GM23338 (cell line): ENCODE data around the gene XXYLT1. TPM values are rescaled to one million over a fixed set of nuclear protein-coding genes. Genes with fewer than 3 reads are reported as not detected.

Source experiments
- ATAC-seq: fragments of 200-7000 bp; cut with Tn5 transposase; 3 replicates; pipeline ENCODE4 v1.9.1; 2020
- DNase-seq: peaks from one replicate; pipeline ENCODE4 v3.0.0-alpha.2; 2015; ENCODE audit warnings: low spot score
- H2AFZ ChIP-seq: fragments of 200-600 bp; sonication (generic); 2 replicates; pipeline ENCODE4 v1.8.0; 2016; ENCODE audit warnings: antibody characterized with exemption, mild to moderate bottlenecking, moderate library complexity
- H3F3A ChIP-seq: fragments of 200-600 bp; sonication (generic); replicated peaks from 2 replicates; pipeline ENCODE4 v1.8.0; 2017; ENCODE audit warnings: antibody characterized with exemption, mixed run types, low read depth
- H3K27ac ChIP-seq: fragments of 200-600 bp; sonication (generic); 2 replicates; pipeline ENCODE4 v1.6.1; 2016; ENCODE audit warnings: low read depth
- H3K27me3 ChIP-seq: fragments of 200-600 bp; sonication (generic); 2 replicates; pipeline ENCODE4 v1.8.0; 2016; ENCODE audit warnings: mild to moderate bottlenecking, mixed run types, moderate library complexity; ENCODE audit not compliant: insufficient read depth
- H3K36me3 ChIP-seq: fragments of 200-600 bp; sonication (generic); 2 replicates; pipeline ENCODE4 v1.8.0; 2016; ENCODE audit warnings: mild to moderate bottlenecking; ENCODE audit not compliant: insufficient read depth
- H3K4me1 ChIP-seq: fragments of 200-600 bp; sonication (generic); 2 replicates; pipeline ENCODE4 v1.8.0; 2016; ENCODE audit warnings: mild to moderate bottlenecking, moderate library complexity; ENCODE audit not compliant: insufficient read depth
- H3K4me2 ChIP-seq: fragments of 200-600 bp; sonication (generic); 2 replicates; pipeline ENCODE4 v1.7.1; 2017; ENCODE audit warnings: mixed run types
- H3K4me3 ChIP-seq: fragments of 200-600 bp; sonication (generic); 2 replicates; pipeline ENCODE4 v1.6.1; 2016; ENCODE audit warnings: mixed run types
- H3K79me2 ChIP-seq: fragments of 200-600 bp; sonication (generic); replicated peaks from 2 replicates; pipeline ENCODE4 v1.8.0; 2017; ENCODE audit warnings: mild to moderate bottlenecking; ENCODE audit not compliant: insufficient read depth
- H3K9me2 ChIP-seq: fragments of 200-600 bp; sonication (generic); 2 replicates; pipeline ENCODE4 v1.8.0; 2017; ENCODE audit not compliant: insufficient read depth
- H4K20me1 ChIP-seq: fragments of 200-600 bp; sonication (generic); replicated peaks from 2 replicates; pipeline ENCODE4 v1.8.0; 2017; ENCODE audit warnings: mild to moderate bottlenecking; ENCODE audit not compliant: insufficient read depth
- H3K27ac Mint-ChIP-seq: 2 replicates; pipeline ENCODE4 v1.8.0; 2020; ENCODE audit warnings: inconsistent platforms, mild to moderate bottlenecking, moderate library complexity, mixed read lengths
- H3K27me3 Mint-ChIP-seq: 3 replicates; pipeline ENCODE4 v1.8.0; 2022; ENCODE audit warnings: low read depth, mild to moderate bottlenecking, moderate library complexity, mixed read lengths, inconsistent platforms; ENCODE audit not compliant: insufficient read depth, poor library complexity
- H3K36me3 Mint-ChIP-seq: 3 replicates; pipeline ENCODE4 v1.8.0; 2021; ENCODE audit warnings: low read depth, mild to moderate bottlenecking, inconsistent platforms, moderate library complexity, mixed read lengths
- H3K4me1 Mint-ChIP-seq: 3 replicates; pipeline ENCODE4 v1.8.0; 2020; ENCODE audit warnings: mild to moderate bottlenecking, inconsistent platforms, mixed read lengths
- H3K4me3 Mint-ChIP-seq: 3 replicates; pipeline ENCODE4 v1.8.0; 2021; ENCODE audit warnings: moderate library complexity, mild to moderate bottlenecking, inconsistent platforms, mixed read lengths
- H3K9me3 Mint-ChIP-seq: 3 replicates; pipeline ENCODE4 v1.8.0; 2020; ENCODE audit warnings: moderate library complexity, mild to moderate bottlenecking, inconsistent platforms, mixed read lengths
- CTCF ChIP-seq, 2 experiments: fragments of 200-600 bp in 1 of 2; sonication (generic) in 1 of 2; conservative IDR thresholded peaks; 2 replicates each; pipeline versions ENCODE4 v1.5.1 to v1.6.1; 2016 to 2017; ENCODE audit warnings: antibody characterized with exemption in 2 of 2, low read depth in 2 of 2, mild to moderate bottlenecking in 2 of 2, moderate library complexity in 1 of 2
- ETS1 ChIP-seq: IDR thresholded peaks from 2 replicates; pipeline ENCODE4 v1.6.1; 2016; ENCODE audit warnings: antibody characterized with exemption
- EZH2 ChIP-seq: fragments of 200-600 bp; sonication (generic); IDR thresholded peaks from one replicate; pipeline ENCODE4 v1.8.0; 2017; ENCODE audit warnings: antibody characterized with exemption, mild to moderate bottlenecking, low read depth; ENCODE audit not compliant: unreplicated experiment
- JUNB ChIP-seq: IDR thresholded peaks from one replicate; pipeline ENCODE4 v1.6.1; 2016; ENCODE audit warnings: antibody characterized with exemption; ENCODE audit not compliant: unreplicated experiment
- POLR2AphosphoS5 ChIP-seq: IDR thresholded peaks from 2 replicates; pipeline ENCODE4 v1.6.1; 2016; ENCODE audit warnings: antibody characterized with exemption, low read depth
- STAT1 ChIP-seq: IDR thresholded peaks from one replicate; pipeline ENCODE4 v1.6.1; 2016; ENCODE audit warnings: antibody characterized with exemption; ENCODE audit not compliant: unreplicated experiment
- ZNF331 ChIP-seq: fragments of 250-450 bp; sonication (Bioruptor Pico); IDR thresholded peaks from 2 replicates; pipeline ENCODE4 v1.5.0; 2020; ENCODE audit warnings: low read depth, mild to moderate bottlenecking, moderate library complexity
- ZNF462 ChIP-seq: fragments of 250-450 bp; sonication (Bioruptor Pico); IDR thresholded peaks from 2 replicates; pipeline ENCODE4 v1.5.0; 2020; ENCODE audit warnings: mild to moderate bottlenecking, moderate library complexity
- polyA plus RNA-seq: library from polyadenylated mRNA; unstranded; fragments of >200 nt; fragmentation: Nextera tagmentation; extraction: Ambion mirVana; gene quantifications from 2 replicates; pipeline ENCODE4 v1.2.1, GENCODE V29; 2016
- total RNA-seq: library from RNA; depleted of rRNA; stranded (reverse); fragments of >200 nt; shearing (Covaris generic); gene quantifications from 2 replicates; pipeline ENCODE4 v1.2.3, GENCODE V29; 2014

XXYLT1 gene
- total and polyA plus RNA-seq, 2 experiments from 2014 or later, result 13.5 to 34.8 TPM

GRCh38 chr3:195095704-195096036, 175.3 kb downstream of the XXYLT1 start:
- no peak overlapping the region for H2AFZ ChIP-seq
- Mint-ChIP-seq H3K36me3 (peaks cover 7% of the 10 kb centered on the region), H3K4me1 (peaks cover 7% of the 10 kb centered on the region), H3K4me3 (no peak overlapping the region), H3K27me3 (peaks cover 2% of the 10 kb centered on the region), H3K9me3 (peaks cover 6% of the 10 kb centered on the region; the same call in 2 of the 3 replicates), H3K27ac (peak overlapping the region; percentile 58; the same call in 1 of the 2 replicates)
- H3K36me3 ChIP-seq, result no peaks in the 10 kb centered on the region
- H3F3A ChIP-seq, result no peaks in the 10 kb centered on the region
- TF ChIP-seq POLR2AphosphoS5 (no peak), EZH2 (no peak), STAT1 (no peak), ZNF462 (no peak)
- H3K9me2 ChIP-seq, result no peaks in the 10 kb centered on the region
- no peak for ATAC-seq
- no peaks in the 10 kb centered on the region; the same call in 1 of the 2 replicates for H4K20me1 ChIP-seq
- H3K27ac ChIP-seq, result no peak overlapping the region
- H3K27me3 ChIP-seq, result no peaks in the 10 kb centered on the region
- H3K4me2 ChIP-seq, result no peak overlapping the region
- no peak overlapping the region for H3K4me3 ChIP-seq
- no peaks in the 10 kb centered on the region; the same call in 1 of the 2 replicates for H3K79me2 ChIP-seq
- no peaks in the 10 kb centered on the region for H3K4me1 ChIP-seq
- no peak for DNase-seq

GRCh38 chr3:195095035-195095703, 175.8 kb downstream of the XXYLT1 start:
- H2AFZ ChIP-seq, result no peak overlapping the region
- no peak overlapping the region for H3K4me3 Mint-ChIP-seq
- H4K20me1 ChIP-seq, result no peaks in the 10 kb centered on the region; the same call in 1 of the 2 replicates
- peak overlapping the region; percentile 58; the same call in 1 of the 2 replicates for H3K27ac Mint-ChIP-seq
- no peaks in the 10 kb centered on the region; the same call in 1 of the 2 replicates for H3K79me2 ChIP-seq
- H3K27me3 ChIP-seq, result no peaks in the 10 kb centered on the region
- no peaks in the 10 kb centered on the region for H3K9me2 ChIP-seq
- H3K4me1 ChIP-seq, result no peaks in the 10 kb centered on the region
- H3K27ac ChIP-seq, result peak overlapping the region; percentile 39; the same call in 1 of the 2 replicates
- DNase-seq (no peak), ATAC-seq (no peak)
- peaks cover 2% of the 10 kb centered on the region for H3K27me3 Mint-ChIP-seq
- H3K4me3 ChIP-seq, result no peak overlapping the region
- H3K36me3 Mint-ChIP-seq, result peaks cover 7% of the 10 kb centered on the region
- H3K4me2 ChIP-seq, result no peak overlapping the region
- peaks cover 7% of the 10 kb centered on the region for H3K4me1 Mint-ChIP-seq
- H3K36me3 ChIP-seq, result no peaks in the 10 kb centered on the region
- peaks cover 9% of the 10 kb centered on the region; the same call in 2 of the 3 replicates for H3K9me3 Mint-ChIP-seq
- H3F3A ChIP-seq, result no peaks in the 10 kb centered on the region
- TF ChIP-seq JUNB (no peak), ZNF331 (CRISPR knock-in tag) (no peak), STAT1 (no peak), ETS1 (no peak), CTCF (conservative IDR thresholded peaks at IDR 0.05; ENCODE audit: low read depth in 2 of 2) (no peak)
